ENCODE results near the gene TMSB15B. TPM values are rescaled to one million over a fixed set of nuclear protein-coding genes. Genes with fewer than 3 reads are reported as not detected.
"Not testable (repeated sequence)": the region's sequence is repeated elsewhere in the genome, so short reads cannot be mapped to it uniquely, and the experiment has no call there.

Gene TMSB15B
- total and polyA plus RNA-seq, 2 donors: 9.1 to 10.9 TPM

GRCh38 chrX:104008831-104009230 is 46.4 kb downstream of the TMSB15B start:
- no peaks in the 10 kb centered on the region for H3K27me3 ChIP-seq (ENCODE audit: control insufficient read depth in 2 of 2, insufficient read depth in 1 of 2, low read length in 1 of 2)
- 78% methylated on average over 5 of the region's 5 CpGs for WGBS
- H3K4me1 ChIP-seq (ENCODE audit: control insufficient read depth in 2 of 2, insufficient read depth in 2 of 2, low read length in 2 of 2): no peaks in the 10 kb centered on the region
- H3K9me3 ChIP-seq (ENCODE audit: control insufficient read depth in 2 of 2, insufficient read depth in 1 of 2, low read length in 1 of 2): no peaks in the 10 kb centered on the region
- DNase-seq (ENCODE audit: low read depth in 6 of 9, low spot score in 9 of 9): no peak
- H3K36me3 ChIP-seq (ENCODE audit: control insufficient read depth in 2 of 2, insufficient read depth in 2 of 2, low read length in 1 of 2): no peaks in the 10 kb centered on the region
- H3K27ac ChIP-seq (ENCODE audit: low read depth in 1 of 2, low read length in 1 of 2): no peak overlapping the region
- H3K4me3 ChIP-seq (ENCODE audit: low read length in 2 of 2): no peak overlapping the region

GRCh38 chrX:104013158-104013557 is 50.7 kb downstream of the TMSB15B start:
- Histone ChIP-seq H3K4me3 (ENCODE audit: low read length in 2 of 2) (no peak overlapping the region), H3K36me3 (ENCODE audit: control insufficient read depth in 2 of 2, insufficient read depth in 2 of 2, low read length in 1 of 2) (no peaks in the 10 kb centered on the region), H3K9me3 (ENCODE audit: control insufficient read depth in 2 of 2, insufficient read depth in 1 of 2, low read length in 1 of 2) (no peaks in the 10 kb centered on the region), H3K27me3 (ENCODE audit: control insufficient read depth in 2 of 2, insufficient read depth in 1 of 2, low read length in 1 of 2) (no peaks in the 10 kb centered on the region), H3K4me1 (ENCODE audit: control insufficient read depth in 2 of 2, insufficient read depth in 2 of 2, low read length in 2 of 2) (no peaks in the 10 kb centered on the region), H3K27ac (ENCODE audit: low read depth in 1 of 2, low read length in 1 of 2) (no peak overlapping the region)
- WGBS: 95% methylated on average over 24 of the region's 24 CpGs
- no peak for DNase-seq (ENCODE audit: low read depth in 6 of 9, low spot score in 9 of 9)

DNA sequence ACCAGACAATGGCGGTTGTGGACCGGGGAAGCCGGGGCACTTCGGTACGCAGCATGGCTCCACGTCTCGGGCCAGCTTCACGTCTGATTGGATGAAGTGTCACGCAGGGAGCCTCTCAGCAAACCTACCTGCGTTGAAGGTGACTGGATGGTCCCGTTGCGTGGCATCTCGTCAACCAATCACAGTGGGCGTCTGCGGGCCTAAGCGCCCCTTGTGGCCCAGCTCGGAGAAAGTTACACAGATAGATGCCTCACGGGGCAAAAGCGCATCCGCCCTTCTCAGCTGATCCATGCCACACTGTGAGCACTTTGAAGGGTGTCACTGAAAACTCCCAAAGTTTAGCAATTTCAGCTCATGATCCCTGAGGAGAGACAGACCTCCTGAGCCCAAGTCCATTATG is 51.2 kb downstream of the TMSB15B start, which contains the start of gene H2BW1:
Gene H2BW1, minus strand, starts transcription at position 103 of the 400 bp plus-strand sequence. CDS start 132 bp downstream, outside the sequence.
- H3K27ac ChIP-seq (ENCODE audit: low read depth in 1 of 2, low read length in 1 of 2): no peak within 1 kb of the TSS
- 94% methylated on average over 20 of the region's 20 CpGs for WGBS
- no peak for DNase-seq (ENCODE audit: low read depth in 6 of 9, low spot score in 9 of 9)

DNA sequence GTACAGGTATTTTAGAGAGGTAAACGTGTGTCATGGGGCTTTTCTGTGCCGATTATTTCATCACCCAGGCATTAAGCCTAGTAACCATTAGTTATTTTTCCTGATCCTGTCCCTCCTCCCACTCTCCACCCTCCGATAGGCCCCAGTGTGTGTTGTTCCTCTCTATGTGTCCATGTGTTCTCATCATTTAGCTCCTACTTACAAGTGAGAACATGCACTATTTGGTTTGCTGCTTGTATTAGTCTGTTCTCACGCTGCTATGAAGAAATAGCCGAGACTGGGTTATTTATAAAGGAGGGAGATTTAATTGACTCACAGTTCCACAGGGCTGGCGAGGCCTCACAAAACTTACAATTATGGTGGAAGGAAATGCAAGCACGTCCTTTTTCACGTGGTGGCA is 53.1 kb downstream of the TMSB15B start:
- H3K27ac ChIP-seq (ENCODE audit: low read depth in 1 of 2, low read length in 1 of 2); H3K4me3 ChIP-seq (ENCODE audit: low read length in 2 of 2); H3K9me3 ChIP-seq (ENCODE audit: control insufficient read depth in 2 of 2, insufficient read depth in 1 of 2, low read length in 1 of 2); H3K27me3 ChIP-seq (ENCODE audit: control insufficient read depth in 2 of 2, insufficient read depth in 1 of 2, low read length in 1 of 2); DNase-seq (ENCODE audit: low read depth in 6 of 9, low spot score in 9 of 9); H3K36me3 ChIP-seq (ENCODE audit: control insufficient read depth in 2 of 2, insufficient read depth in 2 of 2, low read length in 1 of 2); H3K4me1 ChIP-seq (ENCODE audit: control insufficient read depth in 2 of 2, insufficient read depth in 2 of 2, low read length in 2 of 2): not testable (repeated sequence)
- 74% methylated on average over 8 of the region's 8 CpGs for WGBS

More for the DNA sequence above, 51.2 kb downstream of the TMSB15B start, which contains the start of gene H2BW1:
- Histone ChIP-seq H3K36me3 (ENCODE audit: control insufficient read depth in 2 of 2, insufficient read depth in 2 of 2, low read length in 1 of 2) (no peaks in the 10 kb centered on the region), H3K9me3 (ENCODE audit: control insufficient read depth in 2 of 2, insufficient read depth in 1 of 2, low read length in 1 of 2) (no peaks in the 10 kb centered on the region), H3K27me3 (ENCODE audit: control insufficient read depth in 2 of 2, insufficient read depth in 1 of 2, low read length in 1 of 2) (no peaks in the 10 kb centered on the region), H3K4me3 (ENCODE audit: low read length in 2 of 2) (no peak within 1 kb of the TSS), H3K4me1 (ENCODE audit: control insufficient read depth in 2 of 2, insufficient read depth in 2 of 2, low read length in 2 of 2) (no peaks in the 10 kb centered on the region)

Other genes starting within 250 kb of the TMSB15B start
- gene PLP1, start 185.8 kb upstream of the TMSB15B start, total RNA-seq: 9.6 TPM
- 4.2 TPM for gene PLP1, start 185.8 kb upstream of the TMSB15B start, polyA plus RNA-seq
- 1.5 TPM for gene RAB9B, start 130.4 kb upstream of the TMSB15B start, total RNA-seq
- 1.3 TPM for gene RAB9B, start 130.4 kb upstream of the TMSB15B start, polyA plus RNA-seq
- not detected for gene H2BW1, start 51.1 kb downstream of the TMSB15B start, total RNA-seq
- gene H2BW1, start 51.1 kb downstream of the TMSB15B start, polyA plus RNA-seq: not detected
- gene H2BW2, start 77.3 kb downstream of the TMSB15B start, total RNA-seq: not detected
- gene H2BW2, start 77.3 kb downstream of the TMSB15B start, polyA plus RNA-seq: not detected
- gene TMSB15C, start 113.6 kb downstream of the TMSB15B start, total RNA-seq: 3.4 TPM
- gene TMSB15C, start 113.6 kb downstream of the TMSB15B start, polyA plus RNA-seq: 2.3 TPM
- 0.94 TPM for gene ZCCHC18, start 149.9 kb downstream of the TMSB15B start, total RNA-seq
- 2.4 TPM for gene ZCCHC18, start 149.9 kb downstream of the TMSB15B start, polyA plus RNA-seq
- 6.1 TPM for gene SLC25A53, start 194.4 kb downstream of the TMSB15B start, total RNA-seq
- 3.0 TPM for gene SLC25A53, start 194.4 kb downstream of the TMSB15B start, polyA plus RNA-seq
- gene FAM199X, start 203.8 kb downstream of the TMSB15B start, total RNA-seq: 9.7 TPM
- 14.4 TPM for gene FAM199X, start 203.8 kb downstream of the TMSB15B start, polyA plus RNA-seq

All from thymus (tissue), 11 donors.